ENCODE measurements around the gene OXER1.

The OXER1 gene

GRCh38 chr2:42764096-42764495 is at the start of gene OXER1:
Gene OXER1, minus strand, starts transcription at chr2:42764135. Its CDS starts 73 bp downstream, at chr2:42764062.
- no peak for DNase-seq

- no peak for DNase-seq
These were observed 49.1 kb upstream of the OXER1 start for GRCh38 chr2:42812899-42813479.

- DNase-seq: peak; percentile 14 to 82 (median 56)
These were observed 47.3 kb upstream of the OXER1 start for GRCh38 chr2:42810971-42811811.

- DNase-seq: peak; percentile 90 to 98 (median 95)
These were observed 46.4 kb upstream of the OXER1 start for GRCh38 chr2:42810121-42810970.

- DNase-seq: peak in 3 of 6 experiments; percentile 47 to 80 (median 71)
These were observed 45.8 kb upstream of the OXER1 start for GRCh38 chr2:42809819-42810120.

GRCh38 chr2:42809131-42809818 is 45.3 kb upstream of the OXER1 start:
- DNase-seq: no peak

GRCh38 chr2:42808301-42808700 is 44.4 kb upstream of the OXER1 start:
- DNase-seq: no peak

GRCh38 chr2:42806786-42807185 is 42.9 kb upstream of the OXER1 start:
- no peak for DNase-seq

GRCh38 chr2:42804891-42805290 is 41.0 kb upstream of the OXER1 start:
- DNase-seq: no peak

GRCh38 chr2:42804338-42804737 is 40.4 kb upstream of the OXER1 start:
- DNase-seq: no peak

GRCh38 chr2:42802150-42802549 is 38.2 kb upstream of the OXER1 start:
- no peak for DNase-seq

GRCh38 chr2:42801381-42801780 is 37.4 kb upstream of the OXER1 start:
- DNase-seq: no peak

- no peak for DNase-seq
These were observed 37.0 kb upstream of the OXER1 start for GRCh38 chr2:42800981-42801380.

- DNase-seq: peak in 2 of 6 experiments; percentile 3 to 4
These were observed 36.6 kb upstream of the OXER1 start for GRCh38 chr2:42800461-42800962.

GRCh38 chr2:42799881-42800280 is 35.9 kb upstream of the OXER1 start:
- no peak for DNase-seq

- DNase-seq: no peak
These were observed 33.3 kb upstream of the OXER1 start for GRCh38 chr2:42797281-42797680.

- no peak for DNase-seq
These were observed 32.7 kb upstream of the OXER1 start for GRCh38 chr2:42796427-42797248.

GRCh38 chr2:42795841-42796301 is 31.9 kb upstream of the OXER1 start:
- DNase-seq: no peak

- no peak for DNase-seq
These were observed 31.3 kb upstream of the OXER1 start for GRCh38 chr2:42795275-42795674.

- DNase-seq: no peak
These were observed 30.5 kb upstream of the OXER1 start for GRCh38 chr2:42794271-42795046.

Data from stimulated activated naive CD4-positive, alpha-beta T cell (primary cell).